SK-N-SH treated with all-trans-retinoic acid at 6 μM for 48 hours (cell line): ENCODE results near the gene SPON1.

Source experiments
- ATAC-seq: fragments of 200-7000 bp; cut with Tn5 transposase; 3 replicates; pipeline ENCODE4 v1.9.1; 2020; ENCODE audit warnings: mild to moderate bottlenecking, moderate library complexity
- ARNTL ChIP-seq: fragments of 450-650 bp; formaldehyde crosslinking; IDR thresholded peaks from 2 replicates; pipeline ENCODE4 v1.5.0; 2020; ENCODE audit warnings: low read depth, mild to moderate bottlenecking, moderate library complexity, borderline replicate concordance
- BACH2 ChIP-seq: fragments of 250-450 bp; sonication (Bioruptor Pico); IDR thresholded peaks from 2 replicates; pipeline ENCODE4 v1.9.0; 2021; ENCODE audit warnings: mild to moderate bottlenecking, borderline replicate concordance
- CREB5 ChIP-seq: fragments of 250-450 bp; sonication (Bioruptor Pico); IDR thresholded peaks from 2 replicates; pipeline ENCODE4 v1.5.1; 2020; ENCODE audit warnings: low read depth, mild to moderate bottlenecking, moderate library complexity
- CSDC2 ChIP-seq: fragments of 250-450 bp; sonication (Bioruptor Pico); IDR thresholded peaks from 2 replicates; pipeline ENCODE4 v1.5.0; 2020; ENCODE audit warnings: mild to moderate bottlenecking, moderate library complexity
- CSRNP3 ChIP-seq: fragments of 250-450 bp; sonication (Bioruptor Pico); IDR thresholded peaks from 2 replicates; pipeline ENCODE4 v1.5.1; 2021; ENCODE audit warnings: mild to moderate bottlenecking, moderate library complexity
- ISL1 ChIP-seq: fragments of 250-450 bp; sonication (Bioruptor Pico); IDR thresholded peaks from 2 replicates; pipeline ENCODE4 v2.1.2; 2022; ENCODE audit warnings: mild to moderate bottlenecking, moderate library complexity
- POU6F1 ChIP-seq: fragments of 250-450 bp; sonication (Bioruptor Pico); IDR thresholded peaks from 2 replicates; pipeline ENCODE4 v1.8.0; 2021; ENCODE audit warnings: low read depth, mild to moderate bottlenecking, moderate library complexity, borderline replicate concordance
- PPARA ChIP-seq: fragments of 250-450 bp; sonication (Bioruptor Pico); IDR thresholded peaks from 2 replicates; pipeline ENCODE4 v1.5.0; 2020; ENCODE audit warnings: mild to moderate bottlenecking, borderline replicate concordance
- SNAI2 ChIP-seq: fragments of 250-450 bp; sonication (Bioruptor Pico); IDR thresholded peaks from 2 replicates; pipeline ENCODE4 v1.5.0; 2020; ENCODE audit warnings: mild to moderate bottlenecking, moderate library complexity
- TCF4 ChIP-seq: fragments of 250-450 bp; sonication (Bioruptor Pico); IDR thresholded peaks from 2 replicates; pipeline ENCODE4 v1.8.0; 2021; ENCODE audit warnings: mild to moderate bottlenecking, moderate library complexity, borderline replicate concordance
- TOX ChIP-seq: fragments of 250-450 bp; sonication (Bioruptor Pico); IDR thresholded peaks from 2 replicates; pipeline ENCODE4 v1.8.0; 2021; ENCODE audit warnings: mild to moderate bottlenecking, moderate library complexity, borderline replicate concordance
- TSHZ2 ChIP-seq: fragments of 250-450 bp; sonication (Bioruptor Pico); IDR thresholded peaks from 2 replicates; pipeline ENCODE4 v1.5.0; 2020; ENCODE audit warnings: mild to moderate bottlenecking, moderate library complexity
- ZC3H10 ChIP-seq: fragments of 250-450 bp; sonication (Bioruptor Pico); IDR thresholded peaks from 2 replicates; pipeline ENCODE4 v1.5.1; 2021; ENCODE audit warnings: mild to moderate bottlenecking, moderate library complexity
- ZFP3 ChIP-seq: fragments of 250-450 bp; sonication (Bioruptor Pico); IDR thresholded peaks from 2 replicates; pipeline ENCODE4 v1.5.0; 2020; ENCODE audit warnings: mild to moderate bottlenecking, moderate library complexity
- ZFP30 ChIP-seq: fragments of 450-650 bp; formaldehyde crosslinking; IDR thresholded peaks from 2 replicates; pipeline ENCODE4 v1.5.0; 2022; ENCODE audit warnings: mild to moderate bottlenecking, moderate library complexity
- ZNF565 ChIP-seq: fragments of 450-650 bp; formaldehyde crosslinking; conservative IDR thresholded peaks from 2 replicates; pipeline ENCODE4 v1.5.0; 2020; ENCODE audit warnings: low read depth, mild to moderate bottlenecking, moderate library complexity
- ZNF70 ChIP-seq: fragments of 450-650 bp; formaldehyde crosslinking; IDR thresholded peaks from 2 replicates; pipeline ENCODE4 v1.5.0; 2020; ENCODE audit warnings: mild to moderate bottlenecking, moderate library complexity

The SPON1 gene

GRCh38 chr11:14026961-14027360 lies 64.4 kb downstream of the SPON1 start:
- ATAC-seq, result no peak
- TF ChIP-seq ZNF70 (CRISPR knock-in tag) (no peak), ZNF565 (CRISPR knock-in tag) (no peak), ARNTL (CRISPR knock-in tag) (no peak), ZFP30 (CRISPR knock-in tag) (no peak), CSRNP3 (CRISPR knock-in tag) (no peak), BACH2 (no peak), TOX (CRISPR knock-in tag) (no peak), PPARA (no peak), SNAI2 (CRISPR knock-in tag) (no peak), ISL1 (CRISPR knock-in tag) (no peak), TSHZ2 (CRISPR knock-in tag) (no peak)

- no peak for ATAC-seq
- TF ChIP-seq ZFP30 (CRISPR knock-in tag) (no peak), TCF4 (CRISPR knock-in tag) (no peak), ISL1 (CRISPR knock-in tag) (0 out of 2 replicates have a peak, but pooled peaks have one; percentile 16), CSRNP3 (CRISPR knock-in tag) (no peak)
Observed at GRCh38 chr11:14027525-14027924, 65.0 kb downstream of the SPON1 start.

- no peak for ATAC-seq
- TF ChIP-seq ZC3H10 (CRISPR knock-in tag), result no peak
- TF ChIP-seq TSHZ2 (CRISPR knock-in tag), result no peak
- no peak for TF ChIP-seq CSRNP3 (CRISPR knock-in tag)
- TF ChIP-seq ZFP30 (CRISPR knock-in tag), result no peak
- no peak for TF ChIP-seq ZFP3
- TF ChIP-seq PPARA, result no peak
- no peak for TF ChIP-seq SNAI2 (CRISPR knock-in tag)
- no peak for TF ChIP-seq ARNTL (CRISPR knock-in tag)
- no peak for TF ChIP-seq CSDC2 (CRISPR knock-in tag)
- no peak for TF ChIP-seq TOX (CRISPR knock-in tag)
- no peak for TF ChIP-seq POU6F1 (CRISPR knock-in tag)
- no peak for TF ChIP-seq CREB5 (CRISPR knock-in tag)
- no peak for TF ChIP-seq ISL1 (CRISPR knock-in tag)
- TF ChIP-seq ZNF565 (CRISPR knock-in tag), result no peak
Observed at GRCh38 chr11:14029440-14029839, 66.9 kb downstream of the SPON1 start.
